ENCODE results near the gene MYO3B.

Gene MYO3B

GRCh38 chr2:170369228-170369627 lies 191.3 kb downstream of the MYO3B start:
- in situ Hi-C loops (cut with MboI; ENCODE audit: low pct_unique_long_range_greater_than_20kb, low sequenced_read_pairs, unreplicated experiment) = loop anchor here (10.0 kb wide), 1 partner anchor 134 kb away; no protein-coding TSS in a partner anchor
- no peak for TF ChIP-seq CTCF (IDR thresholded peaks at IDR 0.05; ENCODE audit: extremely low read depth, insufficient read depth, missing control alignments)

GRCh38 chr2:170369894-170370293 lies 191.9 kb downstream of the MYO3B start:
- DNase-seq (ENCODE audit: low spot score) = no peak
- TF ChIP-seq CTCF (IDR thresholded peaks at IDR 0.05; ENCODE audit: extremely low read depth, insufficient read depth, missing control alignments) = no peak
- in situ Hi-C loops (cut with MboI; ENCODE audit: low pct_unique_long_range_greater_than_20kb, low sequenced_read_pairs, unreplicated experiment) = loop anchor here (10.0 kb wide), 1 partner anchor 135 kb away; no protein-coding TSS in a partner anchor

More at GRCh38 chr2:170369228-170369627, 191.3 kb downstream of the MYO3B start:
- DNase-seq (ENCODE audit: low spot score) = no peak

- DNase-seq (ENCODE audit: low spot score) = no peak
- in situ Hi-C loops (cut with MboI; ENCODE audit: low pct_unique_long_range_greater_than_20kb, low sequenced_read_pairs, unreplicated experiment) = no loop called here
- no peak for TF ChIP-seq CTCF (IDR thresholded peaks at IDR 0.05; ENCODE audit: extremely low read depth, insufficient read depth, missing control alignments)
Observed at GRCh38 chr2:170371231-170371998, 193.5 kb downstream of the MYO3B start.

- DNase-seq (ENCODE audit: low spot score) = no peak
- no peak for TF ChIP-seq CTCF (IDR thresholded peaks at IDR 0.05; ENCODE audit: extremely low read depth, insufficient read depth, missing control alignments)
- in situ Hi-C loops (cut with MboI; ENCODE audit: low pct_unique_long_range_greater_than_20kb, low sequenced_read_pairs, unreplicated experiment) = no loop called here
Observed at GRCh38 chr2:170375192-170375591, 197.2 kb downstream of the MYO3B start.

GRCh38 chr2:170377500-170378207 lies 199.7 kb downstream of the MYO3B start:
- peak; percentile 12 for TF ChIP-seq CTCF (IDR thresholded peaks at IDR 0.05; ENCODE audit: extremely low read depth, insufficient read depth, missing control alignments)
- in situ Hi-C loops (cut with MboI; ENCODE audit: low pct_unique_long_range_greater_than_20kb, low sequenced_read_pairs, unreplicated experiment) = no loop called here
- no peak for DNase-seq (ENCODE audit: low spot score)

GRCh38 chr2:170380267-170380666 lies 202.3 kb downstream of the MYO3B start:
- in situ Hi-C loops (cut with MboI; ENCODE audit: low pct_unique_long_range_greater_than_20kb, low sequenced_read_pairs, unreplicated experiment) = loop anchor here (10.0 kb wide), 1 partner anchor 435 kb away; the partner anchor contains the start of gene GAD1

More at GRCh38 chr2:170380267-170380666, 202.3 kb downstream of the MYO3B start:
- DNase-seq (ENCODE audit: low spot score) = no peak
- no peak for TF ChIP-seq CTCF (IDR thresholded peaks at IDR 0.05; ENCODE audit: extremely low read depth, insufficient read depth, missing control alignments)
